Thymus (tissue), 11 donors: ENCODE results near the gene STAMBPL1. TPM values are rescaled to one million over a fixed set of nuclear protein-coding genes. Genes with fewer than 3 reads are reported as not detected.

Experiments
- DNase-seq, 9 donors: peaks; one replicate each; pipeline ENCODE4 v3.0.0-alpha.2; 2013; ENCODE audit warnings: low spot score in 9 of 9, low read depth in 6 of 9, missing footprints in 1 of 9
- H3K27ac ChIP-seq, 2 donors: one replicate each; pipeline ENCODE4 v1.5.1; 2013; ENCODE audit warnings: control low read depth in 1 of 2, low read depth in 1 of 2, low read length in 1 of 2, mild to moderate bottlenecking in 1 of 2, moderate library complexity in 1 of 2
- H3K27me3 ChIP-seq, 2 donors: one replicate each; pipeline ENCODE4 v1.5.1; 2013; ENCODE audit warnings: low read length in 1 of 2; ENCODE audit not compliant: control insufficient read depth in 2 of 2, insufficient read depth in 1 of 2
- H3K36me3 ChIP-seq, 2 donors: one replicate each; pipeline ENCODE4 v1.5.1; 2013; ENCODE audit warnings: low read length in 1 of 2, mild to moderate bottlenecking in 1 of 2, moderate library complexity in 1 of 2; ENCODE audit not compliant: control insufficient read depth in 2 of 2, insufficient read depth in 2 of 2
- H3K4me1 ChIP-seq, 2 donors: one replicate each; pipeline ENCODE4 v1.5.1; 2013; ENCODE audit warnings: low read length in 2 of 2; ENCODE audit not compliant: control insufficient read depth in 2 of 2, insufficient read depth in 2 of 2
- H3K4me3 ChIP-seq, 2 donors: one replicate each; pipeline ENCODE4 v1.5.1; 2013; ENCODE audit warnings: low read length in 2 of 2, control low read depth in 1 of 2, mild to moderate bottlenecking in 1 of 2
- H3K9me3 ChIP-seq, 2 donors: one replicate each; pipeline ENCODE4 v1.5.1; 2013; ENCODE audit warnings: low read length in 1 of 2, mild to moderate bottlenecking in 1 of 2; ENCODE audit not compliant: control insufficient read depth in 2 of 2, insufficient read depth in 1 of 2
- WGBS: extraction: QIAGEN DNeasy Blood & Tissue Kit; methylation state at CpG from one replicate; pipeline ENCODE4 v1.1.7; 2013; 5-methylcytosine and 5-hydroxymethylcytosine counted together
- polyA plus RNA-seq: library from polyadenylated mRNA; stranded (reverse); fragments of 200-250 nt; gene quantifications from one replicate; pipeline ENCODE4 v1.2.3, GENCODE V29; 2013
- total RNA-seq: library from RNA; stranded (reverse); fragments of 120-200 nt; gene quantifications from one replicate; pipeline ENCODE4 v1.2.4, GENCODE V29; 2013
- donor health status: healthy.

STAMBPL1 gene
- total and polyA plus RNA-seq, 2 donors = 12.3 to 20.5 TPM

- H3K36me3 ChIP-seq = peaks cover 0 to 11% of the 10 kb centered on the region in 2 donors
- H3K4me1 ChIP-seq = no peaks in the 10 kb centered on the region
- H3K4me3 ChIP-seq = no peak overlapping the region
- H3K27me3 ChIP-seq = no peaks in the 10 kb centered on the region
- no peak overlapping the region for H3K27ac ChIP-seq
- 97% methylated on average over 3 of the region's 3 CpGs for WGBS
- H3K9me3 ChIP-seq = no peaks in the 10 kb centered on the region
- DNase-seq = no peak
These were observed 63.7 kb downstream of the STAMBPL1 start for GRCh38 chr10:88943778-88944177.

GRCh38 chr10:88944813-88945212, 64.8 kb downstream of the STAMBPL1 start:
- 55% methylated on average over 3 of the region's 3 CpGs for WGBS
- Histone ChIP-seq H3K27me3 (no peaks in the 10 kb centered on the region), H3K36me3 (peaks cover 0 to 3% of the 10 kb centered on the region in 2 donors), H3K4me1 (no peaks in the 10 kb centered on the region), H3K9me3 (no peaks in the 10 kb centered on the region), H3K4me3 (no peak overlapping the region), H3K27ac (no peak overlapping the region)
- peak in 1 of 9 donors; percentile 15 for DNase-seq

- no peak overlapping the region for H3K27ac ChIP-seq
- no peaks in the 10 kb centered on the region for H3K36me3 ChIP-seq
- H3K4me1 ChIP-seq = no peaks in the 10 kb centered on the region
- no peaks in the 10 kb centered on the region for H3K9me3 ChIP-seq
- DNase-seq = no peak
- H3K27me3 ChIP-seq = no peaks in the 10 kb centered on the region
- WGBS = 98% methylated on average over 1 of the region's 1 CpG
- H3K4me3 ChIP-seq = no peak overlapping the region
These were observed 66.2 kb downstream of the STAMBPL1 start for GRCh38 chr10:88946200-88946599.

- DNase-seq = no peak
- Histone ChIP-seq H3K27ac (no peak overlapping the region), H3K27me3 (no peaks in the 10 kb centered on the region), H3K36me3 (no peaks in the 10 kb centered on the region), H3K9me3 (no peaks in the 10 kb centered on the region), H3K4me1 (no peaks in the 10 kb centered on the region), H3K4me3 (no peak overlapping the region)
- WGBS = 96% methylated on average over 6 of the region's 6 CpGs
These were observed 67.0 kb downstream of the STAMBPL1 start for GRCh38 chr10:88946965-88947590.

GRCh38 chr10:88949051-88949450, 69.0 kb downstream of the STAMBPL1 start:
- DNase-seq = no peak
- H3K36me3 ChIP-seq = no peaks in the 10 kb centered on the region
- H3K9me3 ChIP-seq = no peaks in the 10 kb centered on the region
- no peak overlapping the region for H3K4me3 ChIP-seq
- H3K27me3 ChIP-seq = no peaks in the 10 kb centered on the region
- H3K27ac ChIP-seq = no peak overlapping the region
- 94% methylated on average over 2 of the region's 2 CpGs for WGBS
- H3K4me1 ChIP-seq = no peaks in the 10 kb centered on the region

GRCh38 chr10:88949912-88950837, 70.1 kb downstream of the STAMBPL1 start:
- Histone ChIP-seq H3K27ac (peak overlapping the region in 1 of 2 donors; percentile 71), H3K36me3 (no peaks in the 10 kb centered on the region), H3K4me3 (no peak overlapping the region), H3K27me3 (no peaks in the 10 kb centered on the region), H3K4me1 (no peaks in the 10 kb centered on the region), H3K9me3 (no peaks in the 10 kb centered on the region)
- 85% methylated on average over 3 of the region's 3 CpGs for WGBS
- DNase-seq = no peak

- WGBS = 91% methylated on average over 8 of the region's 8 CpGs
- H3K36me3 ChIP-seq = no peaks in the 10 kb centered on the region
- no peaks in the 10 kb centered on the region for H3K9me3 ChIP-seq
- peak within 1 kb of the TSS in 1 of 2 donors; percentile 62 for H3K27ac ChIP-seq
- no peaks in the 10 kb centered on the region for H3K27me3 ChIP-seq
- H3K4me1 ChIP-seq = no peaks in the 10 kb centered on the region
- H3K4me3 ChIP-seq = no peak within 1 kb of the TSS
- DNase-seq = no peak
These were observed 72.6 kb downstream of the STAMBPL1 start, which contains the start of gene ACTA2 for GRCh38 chr10:88952647-88953111. TSS of gene ACTA2 (minus strand) at chr10:88952773. CDS start at chr10:88948930, 3,843 bp downstream.

GRCh38 chr10:88953662-88954061, 73.6 kb downstream of the STAMBPL1 start:
- H3K36me3 ChIP-seq = no peaks in the 10 kb centered on the region
- H3K27ac ChIP-seq = no peak overlapping the region
- 97% methylated on average over 5 of the region's 5 CpGs for WGBS
- H3K9me3 ChIP-seq = no peaks in the 10 kb centered on the region
- DNase-seq = no peak
- H3K4me3 ChIP-seq = no peak overlapping the region
- H3K4me1 ChIP-seq = no peaks in the 10 kb centered on the region
- H3K27me3 ChIP-seq = no peaks in the 10 kb centered on the region

- no peak overlapping the region for H3K4me3 ChIP-seq
- no peaks in the 10 kb centered on the region for H3K4me1 ChIP-seq
- no peaks in the 10 kb centered on the region for H3K36me3 ChIP-seq
- H3K9me3 ChIP-seq = no peaks in the 10 kb centered on the region
- WGBS = 98% methylated on average over 4 of the region's 4 CpGs
- no peak overlapping the region for H3K27ac ChIP-seq
- no peaks in the 10 kb centered on the region for H3K27me3 ChIP-seq
- no peak for DNase-seq
These were observed 74.5 kb downstream of the STAMBPL1 start for GRCh38 chr10:88954458-88955083.
